ENCODE data around the gene FGD4.
"Not testable (repeated sequence)": the region's sequence is repeated elsewhere in the genome, so short reads cannot be mapped to it uniquely, and the experiment has no call there.

FGD4 gene

DNA sequence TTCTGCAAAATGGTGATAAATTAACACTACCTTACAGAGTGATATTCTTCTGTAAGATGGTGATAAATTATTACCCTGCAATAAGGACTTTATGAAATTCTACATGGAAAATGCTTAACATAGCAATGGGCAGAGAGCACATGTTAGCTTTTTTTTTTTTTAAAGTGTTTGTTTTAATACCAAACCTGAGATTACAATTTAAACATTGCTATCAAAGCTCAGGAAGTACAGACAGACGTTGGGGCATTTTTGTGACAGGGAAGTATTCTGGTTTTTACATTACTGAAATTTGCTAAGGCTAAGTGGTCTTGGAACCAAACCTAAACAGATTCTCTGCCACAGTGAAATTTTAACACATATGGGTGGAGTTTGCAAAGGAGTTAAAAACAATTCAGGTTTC is 133.1 kb downstream of the FGD4 start:
- DNase-seq: no peak

DNA sequence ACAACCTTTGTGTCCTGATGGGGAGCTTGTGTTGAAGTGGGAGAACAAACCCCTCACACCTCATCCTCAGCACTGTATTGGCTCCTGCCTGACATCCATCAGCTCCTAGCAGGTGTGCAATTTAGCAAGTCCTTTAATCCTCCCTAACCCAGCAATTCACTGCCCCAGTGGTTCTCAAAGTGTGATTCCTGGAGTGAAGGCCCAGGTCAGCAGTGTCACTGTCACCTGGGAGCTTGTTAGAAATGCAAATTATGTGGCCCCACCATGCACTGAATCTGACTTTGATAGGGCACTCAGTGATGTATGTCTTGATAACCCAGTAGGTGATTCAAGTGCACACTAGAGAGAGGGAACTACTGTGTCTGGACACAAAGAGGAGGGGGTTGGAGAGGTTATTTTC is 133.6 kb downstream of the FGD4 start:
- no peak for DNase-seq

DNA sequence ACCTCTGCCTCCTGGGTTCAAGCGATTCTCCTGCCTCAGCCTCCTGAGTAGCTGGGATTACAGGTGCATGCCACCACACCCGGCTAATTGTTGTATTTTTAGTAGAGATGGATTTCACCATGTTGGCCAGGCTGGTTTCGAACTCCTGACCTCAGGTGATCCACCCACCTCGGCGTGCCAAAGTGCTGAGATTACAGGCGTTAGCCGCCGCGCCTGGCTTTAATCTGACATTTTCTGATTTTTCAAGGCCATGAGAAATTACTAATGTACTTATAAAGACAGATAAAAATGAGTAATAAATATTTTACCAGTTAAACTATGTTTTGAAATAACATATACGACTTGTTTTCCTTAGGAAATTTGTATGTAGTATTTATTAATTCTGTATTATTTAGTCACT is 134.1 kb downstream of the FGD4 start:
- DNase-seq: not testable (repeated sequence)

- no peak for DNase-seq
Observed at GRCh38 chr12:32533971-32534590, 134.7 kb downstream of the FGD4 start.

GRCh38 chr12:32534698-32535097 is 135.3 kb downstream of the FGD4 start:
- DNase-seq: no peak

DNA sequence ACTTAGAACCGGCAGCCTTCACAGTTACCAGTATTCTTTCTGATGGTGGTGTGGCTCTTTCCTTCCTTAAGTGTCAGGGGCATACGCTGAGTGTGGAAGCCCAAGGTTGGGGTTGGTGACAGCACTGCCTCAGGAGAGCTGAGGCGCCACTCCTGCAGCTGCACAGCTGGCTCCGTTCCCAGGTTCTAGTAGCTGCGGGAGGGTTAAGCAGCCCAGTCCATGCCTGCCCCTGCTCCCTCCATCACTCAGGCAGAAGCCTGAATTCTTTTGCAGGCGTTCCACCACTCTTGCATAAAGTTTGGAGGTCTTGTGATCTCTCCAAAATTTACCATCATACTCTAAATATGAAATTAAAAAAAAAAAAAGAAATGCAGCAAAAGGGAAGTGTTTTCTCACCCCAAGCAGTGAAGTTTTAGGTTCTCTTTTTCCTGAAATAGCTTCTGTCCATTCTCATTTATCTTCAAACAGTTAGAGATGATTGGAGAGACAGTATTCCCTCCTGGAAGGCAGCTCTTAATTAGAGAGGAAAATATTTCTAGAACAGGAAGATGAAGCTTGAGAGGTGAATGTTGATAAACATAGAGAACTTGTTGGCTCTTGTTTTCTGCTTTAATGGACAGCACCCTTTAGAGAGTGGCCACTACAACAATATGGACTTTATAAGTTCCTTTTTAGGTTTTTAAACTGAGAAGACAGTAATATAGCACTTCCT is 136.1 kb downstream of the FGD4 start:
- DNase-seq: no peak

- no peak for DNase-seq
Observed at GRCh38 chr12:32536000-32536345, 136.6 kb downstream of the FGD4 start.

DNA sequence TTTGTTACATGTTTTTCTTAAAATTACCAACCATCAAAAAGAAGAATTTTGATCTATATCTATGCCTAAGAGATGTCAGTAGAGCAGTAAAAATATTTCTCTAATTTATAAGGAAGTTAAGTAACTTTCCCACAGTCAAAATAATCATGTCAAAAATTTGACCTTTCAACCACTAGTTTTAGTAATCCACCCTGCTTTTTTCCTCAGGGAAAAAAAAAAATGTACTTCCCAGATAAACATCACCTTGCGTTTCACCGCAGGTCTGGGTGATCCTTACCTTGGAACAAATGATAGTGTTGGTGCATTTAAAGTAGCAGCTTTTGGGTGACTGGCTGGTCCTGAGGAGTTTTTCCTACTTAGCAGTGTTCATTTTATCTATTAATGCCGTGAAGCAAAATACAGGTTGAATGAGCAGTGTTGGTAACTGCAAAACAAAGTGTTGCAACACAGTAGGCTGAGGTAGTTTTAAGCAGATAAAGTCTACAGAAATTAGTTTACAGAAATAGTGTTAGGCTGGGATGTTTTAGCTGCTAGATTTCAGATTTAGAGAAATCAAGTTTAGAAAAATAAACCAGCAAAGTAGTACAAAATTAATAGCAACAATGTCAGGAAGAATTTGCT is 142.5 kb downstream of the FGD4 start:
- no peak for DNase-seq

DNA sequence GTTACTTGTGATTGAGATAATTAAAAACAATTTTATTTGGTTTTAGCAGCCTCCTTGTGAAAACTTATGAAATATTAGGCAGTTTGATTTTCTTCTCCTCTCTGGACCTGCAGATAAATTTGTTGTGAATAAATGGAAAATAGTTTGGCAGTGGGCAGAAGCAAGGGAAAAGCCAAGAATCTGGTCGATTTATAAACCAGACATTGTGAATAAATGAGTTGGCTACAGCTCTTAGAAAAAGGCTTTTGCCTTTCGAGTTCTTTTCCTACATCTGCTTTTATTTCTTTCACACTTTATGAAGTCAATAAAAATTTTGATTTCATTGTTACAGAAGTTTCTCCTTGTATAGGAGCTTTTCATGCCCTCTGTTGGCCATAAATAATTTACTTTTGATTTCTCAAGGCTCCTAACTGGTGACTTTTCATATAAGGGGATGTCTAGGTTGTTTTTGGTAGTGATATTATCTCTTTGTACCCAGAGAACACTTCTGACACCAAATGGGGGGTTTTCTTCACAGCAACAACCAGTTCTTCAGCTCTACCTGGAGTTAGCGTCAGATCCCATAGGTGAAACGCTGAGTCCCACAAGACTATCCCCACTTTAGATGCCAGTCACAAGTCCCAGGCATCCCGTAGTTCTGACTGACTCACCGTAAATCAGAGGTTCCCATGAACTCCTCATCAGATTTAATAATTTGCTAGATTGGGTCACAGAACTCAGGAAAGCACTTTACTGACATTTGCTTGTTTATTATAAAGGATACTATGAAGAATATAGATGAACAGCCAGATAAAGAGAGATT is 143.3 kb downstream of the FGD4 start:
- no peak for DNase-seq

- DNase-seq: no peak
Observed at GRCh38 chr12:32544893-32545292, 145.5 kb downstream of the FGD4 start.

DNA sequence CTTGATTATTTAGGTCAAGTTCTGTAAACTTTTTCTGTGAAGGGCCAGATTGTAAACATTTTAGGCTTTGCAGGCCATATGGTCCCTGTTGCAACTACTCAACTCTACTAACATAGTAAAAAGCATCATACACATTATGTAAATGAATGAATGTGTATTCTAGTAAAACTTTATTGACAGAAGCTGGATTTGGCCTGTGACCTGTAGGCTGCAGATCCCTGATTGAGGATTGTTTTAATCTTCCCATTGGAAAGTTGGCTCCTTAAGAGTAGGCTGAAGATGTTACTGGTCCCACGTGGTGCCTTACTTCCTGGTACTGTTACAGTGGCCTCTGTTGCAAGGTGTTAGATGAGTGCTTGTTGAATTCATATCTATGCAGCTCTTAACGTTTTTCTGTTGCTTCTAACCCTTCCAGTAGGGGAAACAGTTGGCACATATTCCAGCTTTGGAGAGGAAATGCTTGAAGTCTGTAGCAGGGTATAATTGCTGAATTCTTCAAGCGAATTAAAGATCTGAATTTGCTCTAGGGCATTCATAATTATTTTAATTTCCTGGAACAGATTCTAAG is 146.1 kb downstream of the FGD4 start:
- no peak for DNase-seq

DNA sequence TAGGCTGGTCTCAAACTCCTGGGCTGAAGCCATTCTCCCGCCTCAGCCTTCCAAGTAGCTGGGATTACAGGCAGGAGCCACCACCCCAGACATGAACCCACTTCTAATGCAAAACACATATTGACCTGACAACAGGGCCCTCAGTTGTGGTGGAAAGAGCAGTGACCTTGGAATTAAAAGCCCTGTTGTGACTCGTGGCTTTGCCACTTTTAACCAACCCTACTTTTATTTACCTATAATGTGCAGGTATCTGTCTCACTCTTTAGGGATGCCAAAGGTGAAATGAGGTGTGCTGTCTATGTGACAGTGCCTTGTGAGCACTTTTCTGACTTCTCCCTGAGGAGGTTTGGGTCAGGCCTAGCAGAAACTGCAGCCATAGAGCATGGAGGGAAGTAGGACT is 146.9 kb downstream of the FGD4 start:
- no peak for DNase-seq

GRCh38 chr12:32548691-32549281 is 149.4 kb downstream of the FGD4 start:
- no peak for DNase-seq

DNA sequence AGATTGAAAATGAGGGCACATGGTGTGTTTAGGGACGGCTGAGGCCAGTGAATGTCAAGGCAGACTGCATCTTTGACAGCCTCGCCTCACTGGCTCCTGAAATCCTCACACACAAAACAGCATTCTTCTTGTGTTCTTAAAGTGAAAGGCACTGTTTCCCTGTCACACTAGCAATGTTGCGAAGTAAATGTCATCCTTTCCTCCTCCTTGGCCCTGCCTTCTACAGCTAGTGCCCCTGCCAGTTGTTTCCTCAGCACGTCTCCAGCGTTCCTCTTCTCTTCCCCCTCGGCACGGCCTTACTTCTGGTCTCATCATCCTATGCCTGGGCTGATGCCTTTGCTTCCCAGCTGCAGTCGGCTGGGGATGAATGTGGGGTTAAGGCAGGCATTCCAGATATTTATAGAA is 150.3 kb downstream of the FGD4 start:
- no peak for DNase-seq

DNA sequence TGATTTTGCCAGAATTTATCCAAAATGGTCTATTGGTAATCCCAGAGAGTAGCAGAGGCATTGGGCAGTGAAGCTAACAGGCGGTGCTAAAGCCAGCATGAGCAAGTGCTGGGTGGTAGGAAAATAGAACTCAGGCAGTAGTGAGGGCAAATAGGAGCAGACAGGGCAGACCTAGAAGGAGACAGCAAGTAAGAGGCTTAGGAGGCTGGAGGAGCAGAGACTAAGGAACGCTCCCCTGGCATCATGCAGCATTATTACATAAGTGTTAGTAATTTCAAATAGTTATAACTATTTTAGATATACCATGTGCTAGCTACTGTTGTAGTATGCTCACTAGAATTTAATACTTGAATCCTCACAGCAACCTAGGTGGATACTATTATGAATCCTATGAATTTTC is 151.7 kb downstream of the FGD4 start:
- no peak for DNase-seq

- DNase-seq: no peak
Observed at GRCh38 chr12:32558903-32559302, 159.5 kb downstream of the FGD4 start.

GRCh38 chr12:32559434-32559833 is 160.1 kb downstream of the FGD4 start:
- DNase-seq: no peak

- no peak for DNase-seq
Observed at GRCh38 chr12:32560520-32560919, 161.2 kb downstream of the FGD4 start.

DNA sequence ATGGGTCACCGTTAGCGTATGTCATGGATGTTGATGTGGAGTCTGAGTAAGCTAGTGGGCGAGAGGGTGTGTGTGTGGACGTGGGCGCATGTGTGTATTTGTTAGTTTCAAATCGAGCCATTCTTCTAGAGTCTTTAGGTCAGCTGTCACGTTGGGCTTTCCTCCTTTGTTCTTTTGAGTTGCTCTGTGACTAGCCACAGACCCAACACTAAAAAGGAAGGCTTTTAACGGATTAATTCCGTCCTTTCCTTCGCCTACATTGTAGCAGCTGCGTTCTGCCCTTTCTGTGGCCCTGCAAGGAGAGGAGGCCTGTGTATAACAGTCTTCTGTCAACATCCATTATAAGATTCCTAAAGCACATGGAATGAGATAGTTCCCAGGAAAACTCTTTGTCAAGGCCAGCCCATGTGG is 162.6 kb downstream of the FGD4 start:
- DNase-seq: no peak

GRCh38 chr12:32562413-32562812 is 163.1 kb downstream of the FGD4 start:
- DNase-seq: not testable (repeated sequence)

DNA sequence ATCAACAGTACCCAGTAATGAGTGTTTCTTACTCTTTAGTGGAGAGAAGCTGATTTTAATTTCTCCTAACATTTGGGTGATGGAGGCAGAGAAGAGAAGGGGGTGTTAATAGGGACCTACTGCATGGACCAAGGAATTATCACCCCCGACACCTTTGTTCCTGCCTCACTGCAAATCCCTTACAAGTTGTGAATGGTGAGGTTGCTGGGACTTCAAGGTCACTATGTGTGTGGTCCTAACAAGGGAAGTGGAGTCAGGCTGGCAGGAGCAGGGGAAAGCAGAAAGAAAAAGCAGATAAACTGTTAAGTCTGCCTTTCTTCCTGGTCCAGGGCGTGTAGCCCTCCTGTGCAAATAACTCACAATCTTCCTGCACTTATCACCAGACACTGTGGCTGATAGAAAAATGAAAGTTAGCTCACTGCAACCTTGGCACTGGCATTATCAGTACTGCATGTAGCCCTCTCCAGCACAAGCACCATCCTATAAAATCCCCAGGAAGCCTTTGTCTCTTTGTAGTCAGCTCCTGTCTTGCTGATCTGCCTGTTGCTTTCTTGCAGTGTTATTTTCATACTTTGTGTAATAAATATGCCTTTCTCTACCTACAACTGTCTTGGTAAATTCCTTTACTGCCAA is 167.4 kb downstream of the FGD4 start:
- no peak for DNase-seq

- no peak for DNase-seq
Observed at GRCh38 chr12:32567296-32567674, 167.9 kb downstream of the FGD4 start.
